Activated gamma-delta T cell (primary cell): ENCODE measurements around the gene DESI1.
"Not testable (repeated sequence)": the region's sequence is repeated elsewhere in the genome, so short reads cannot be mapped to it uniquely, and the experiment has no call there.

ENCODE experiments used
- DNase-seq: peaks from one replicate; lab custom pipeline; 2025; lab: John Stamatoyannopoulos, UW

DESI1 gene

DNA sequence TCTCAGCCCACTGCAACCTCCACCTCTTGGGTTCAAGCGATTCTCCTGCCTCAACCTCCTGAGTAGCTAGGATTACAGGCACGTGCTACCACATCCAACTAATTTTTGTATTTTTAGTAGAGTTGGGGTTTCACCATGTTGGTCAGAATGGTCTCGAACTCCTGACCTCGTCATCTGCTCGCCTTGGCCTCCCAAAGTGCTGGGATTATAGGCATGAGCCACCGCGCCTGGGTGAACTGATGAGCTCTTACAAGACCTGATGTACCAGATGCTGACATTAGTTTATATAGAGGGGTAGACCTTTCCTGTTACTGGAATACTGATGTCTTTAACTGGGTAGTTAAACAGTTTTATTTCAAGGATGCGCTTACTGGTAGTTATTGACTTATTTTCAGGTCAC, 13.8 kb upstream of the DESI1 start:
- DNase-seq = not testable (repeated sequence)

DNA sequence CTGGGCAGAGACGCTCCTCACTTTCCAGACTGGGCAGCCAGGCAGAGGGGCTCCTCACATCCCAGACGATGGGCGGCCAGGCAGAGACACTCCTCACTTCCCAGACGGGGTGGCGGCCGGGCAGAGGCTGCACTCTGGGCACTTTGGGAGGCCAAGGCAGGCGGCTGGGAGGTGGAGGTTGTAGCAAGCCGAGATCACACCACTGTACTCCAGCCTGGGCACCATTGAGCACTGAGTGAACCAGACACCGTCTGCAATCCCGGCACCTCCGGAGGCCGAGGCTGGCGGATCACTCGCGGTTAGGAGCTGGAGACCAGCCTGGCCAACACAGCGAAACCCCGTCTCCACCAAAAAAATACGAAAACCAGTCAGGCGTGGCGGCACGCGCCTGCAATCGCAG, 10.8 kb upstream of the DESI1 start:
- DNase-seq = not testable (repeated sequence)

DNA sequence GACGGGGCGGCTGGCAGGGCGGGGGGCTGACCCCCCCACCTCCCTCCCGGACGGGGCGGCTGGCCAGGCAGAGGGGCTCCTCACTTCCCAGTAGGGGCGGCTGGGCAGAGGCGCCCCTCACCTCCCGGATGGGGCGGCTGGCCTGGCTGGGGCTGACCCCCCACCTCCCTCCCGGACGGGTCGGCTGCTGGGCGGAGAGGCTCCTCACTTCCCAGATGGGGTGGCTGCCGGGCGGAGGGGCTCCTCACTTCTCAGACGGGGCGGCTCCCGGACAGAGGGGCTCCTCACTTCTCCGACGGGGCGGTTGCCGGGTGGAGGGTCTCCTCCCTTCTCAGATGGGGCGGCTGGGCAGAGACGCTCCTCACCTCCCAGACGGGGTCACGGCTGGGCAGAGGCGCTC, 10.3 kb upstream of the DESI1 start:
- DNase-seq = not testable (repeated sequence)

GRCh38 chr22:41625577-41625976, 4.7 kb upstream of the DESI1 start:
- DNase-seq = no peak

DNA sequence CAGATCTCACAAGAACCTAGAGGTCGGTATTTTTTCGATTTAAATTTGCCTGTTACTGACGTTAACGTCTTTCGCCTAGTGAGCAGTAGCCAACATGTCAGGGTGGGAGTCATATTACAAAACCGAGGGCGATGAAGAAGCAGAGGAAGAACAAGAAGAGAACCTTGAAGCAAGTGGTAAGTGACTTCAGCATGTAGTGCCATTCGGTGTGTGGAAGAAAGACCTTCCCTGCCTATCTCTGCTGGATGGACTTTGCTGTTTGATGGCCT, 1.0 kb upstream of the DESI1 start:
- DNase-seq = no peak

- DNase-seq = peak; percentile 94
Observed at GRCh38 chr22:41621099-41621910, 462 bp upstream of the DESI1 start, which contains the start of gene XRCC6. TSS of gene XRCC6 (plus strand) at chr22:41621295. CDS start at chr22:41622005, 710 bp downstream.

- DNase-seq = no peak
Observed at GRCh38 chr22:41619979-41620588, 759 bp downstream of the DESI1 start.

GRCh38 chr22:41613456-41613855, 7.4 kb downstream of the DESI1 start:
- no peak for DNase-seq

DNA sequence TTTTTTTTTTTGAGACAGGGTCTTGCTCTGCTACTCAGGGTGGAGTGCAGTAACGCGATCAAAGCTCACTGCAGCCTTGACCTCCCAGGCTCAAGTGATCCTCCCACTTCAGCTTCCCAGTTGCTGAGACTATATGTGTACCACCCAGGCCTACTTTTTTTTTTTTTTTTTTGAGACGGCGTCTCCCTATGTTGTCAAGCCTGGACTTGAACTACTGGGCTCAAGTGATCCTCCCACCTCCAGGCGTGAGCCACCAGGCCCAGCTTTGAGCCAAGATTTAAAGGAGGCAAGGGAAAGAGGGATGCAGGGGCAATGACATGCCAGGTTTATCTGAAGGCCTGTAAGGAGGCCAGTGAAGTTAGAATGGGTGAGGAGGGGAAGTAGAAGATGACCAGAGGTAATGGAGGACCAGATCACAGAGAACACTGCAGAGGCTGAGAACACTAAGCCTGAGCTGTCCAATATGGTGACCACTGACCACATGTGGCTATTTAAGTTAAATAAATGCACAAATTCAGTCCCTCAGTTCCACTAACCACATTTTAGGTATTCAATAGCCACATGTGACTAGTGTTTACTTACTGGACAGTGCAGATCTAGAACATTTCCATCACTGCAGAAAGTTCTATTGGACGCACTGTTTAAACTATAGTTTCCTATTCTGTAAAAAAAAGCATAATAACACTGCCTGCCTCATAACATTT, 8.1 kb downstream of the DESI1 start:
- DNase-seq = no peak

GRCh38 chr22:41608386-41608785, 12.5 kb downstream of the DESI1 start:
- no peak for DNase-seq

- DNase-seq = no peak
Observed at GRCh38 chr22:41603873-41604332, 16.9 kb downstream of the DESI1 start.

- DNase-seq = no peak
Observed at GRCh38 chr22:41600976-41601375, 19.9 kb downstream of the DESI1 start.

DNA sequence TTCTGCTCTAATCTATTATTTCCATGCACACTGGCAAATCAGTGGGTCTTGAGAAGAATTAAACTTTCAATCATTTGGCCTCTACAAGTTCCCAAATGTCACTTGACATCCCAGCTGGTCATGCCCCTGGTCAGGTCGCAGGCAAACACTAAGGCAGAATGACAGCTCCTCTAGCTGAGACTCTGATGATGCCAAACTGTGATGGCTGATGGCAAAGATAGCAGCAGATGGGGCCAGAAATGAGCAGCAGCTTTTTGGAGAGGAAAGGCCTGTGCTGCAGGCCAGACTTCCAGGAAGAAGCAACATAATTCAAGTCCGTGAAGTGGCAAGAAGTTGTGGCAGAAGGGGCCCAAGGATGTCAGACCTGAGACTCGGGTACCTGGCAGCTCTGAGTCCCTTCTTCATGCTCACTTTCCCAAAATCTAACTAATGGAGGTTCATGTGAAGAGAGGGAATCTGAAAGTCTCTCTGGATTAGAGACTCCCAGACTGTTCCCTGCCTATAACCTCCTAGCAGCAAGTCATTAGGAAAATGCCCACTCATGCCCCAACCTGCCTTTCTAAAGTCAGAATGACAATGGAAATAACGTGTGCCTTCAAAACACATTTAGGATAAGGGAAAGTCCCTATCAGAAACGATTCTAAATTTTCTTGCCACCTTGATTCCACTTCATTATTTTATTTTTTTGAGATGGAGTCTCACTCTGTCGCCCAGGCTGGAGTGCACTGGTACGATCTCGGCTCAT, 21.8 kb downstream of the DESI1 start:
- no peak for DNase-seq

- DNase-seq = no peak
Observed at GRCh38 chr22:41598081-41598480, 22.8 kb downstream of the DESI1 start.

DNA sequence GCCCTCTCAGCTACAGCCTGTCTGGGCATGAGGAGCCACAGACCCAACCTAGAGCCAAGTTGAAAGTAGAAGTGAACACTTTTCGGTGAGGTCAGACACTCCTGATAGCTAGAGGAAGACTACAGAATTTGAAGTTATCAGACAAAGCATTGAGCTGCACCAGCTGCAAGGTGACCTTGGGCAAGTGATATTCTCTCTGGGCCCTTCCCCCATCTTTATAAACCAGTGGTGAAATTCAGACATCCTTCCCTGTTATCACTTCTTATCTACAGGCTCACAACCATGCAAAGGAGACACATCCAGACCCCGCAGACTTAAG, 23.2 kb downstream of the DESI1 start:
- no peak for DNase-seq

GRCh38 chr22:41596776-41597634, 23.8 kb downstream of the DESI1 start:
- DNase-seq = no peak

DNA sequence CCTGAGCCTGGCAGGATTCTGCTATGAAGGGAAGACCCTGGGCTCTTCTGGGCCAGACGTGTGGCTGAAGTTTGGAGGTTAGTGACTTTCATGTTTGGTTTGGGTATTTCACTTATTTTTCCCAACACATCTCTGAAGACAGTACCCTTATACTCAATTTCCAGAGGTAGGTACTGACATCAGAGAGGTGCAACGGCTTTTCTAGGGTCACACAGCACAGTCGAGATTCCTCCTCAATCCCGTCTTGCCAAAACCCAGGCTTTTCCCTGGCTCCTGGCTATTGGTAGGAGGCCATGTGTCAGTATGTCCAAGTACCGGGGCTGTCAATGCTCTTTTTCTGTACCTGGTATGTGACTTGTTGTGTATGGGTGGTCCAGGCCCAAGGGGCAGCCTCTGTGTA, 25.1 kb downstream of the DESI1 start:
- no peak for DNase-seq

- not testable (repeated sequence) for DNase-seq
Observed at GRCh38 chr22:41593336-41593960, 27.4 kb downstream of the DESI1 start.

- peak; percentile 99 for DNase-seq
Observed at GRCh38 chr22:41589391-41590241, 31.2 kb downstream of the DESI1 start, which contains the start of gene PMM1. TSS of gene PMM1 (minus strand) at chr22:41589840. CDS start at chr22:41589805, 35 bp downstream.

- no peak for DNase-seq
Observed at GRCh38 chr22:41587347-41587723, 33.5 kb downstream of the DESI1 start.
